Measurements from ENCODE around the gene POLR3C.
A peak's percentile ranks its signal among the peaks of the same experiment; 100 is the strongest.
"Not testable (repeated sequence)": the region's sequence is repeated elsewhere in the genome, so short reads cannot be mapped to it uniquely, and the experiment has no call there.

The POLR3C gene

DNA sequence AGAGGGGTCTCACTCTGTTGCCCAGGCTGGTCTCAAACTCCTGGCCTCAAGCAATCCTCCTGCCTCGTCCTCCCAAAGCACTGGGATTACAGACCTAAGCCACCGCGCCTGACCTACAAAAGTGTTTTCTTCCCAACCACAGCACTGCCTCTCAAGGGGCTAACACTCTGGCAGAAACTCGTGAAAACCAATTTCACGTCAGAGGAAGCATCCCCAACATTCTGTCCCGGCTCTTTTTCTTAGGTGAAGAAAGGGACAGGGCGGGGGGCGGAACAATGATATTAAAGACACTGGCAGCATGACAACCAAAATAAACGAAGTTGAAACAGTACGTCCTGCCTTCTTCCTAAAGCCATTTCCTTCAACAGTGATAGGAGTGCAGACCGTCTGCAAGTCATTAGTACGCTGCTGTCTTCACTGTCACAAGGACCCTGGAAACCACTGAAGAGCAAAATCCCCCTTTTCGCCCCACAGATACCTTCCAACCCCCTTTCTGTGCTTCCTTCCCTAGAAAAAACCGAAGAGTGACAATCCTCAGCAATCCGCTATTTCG lies 1.1 kb upstream of the POLR3C start:
- DNase-seq = not testable (repeated sequence)

DNA sequence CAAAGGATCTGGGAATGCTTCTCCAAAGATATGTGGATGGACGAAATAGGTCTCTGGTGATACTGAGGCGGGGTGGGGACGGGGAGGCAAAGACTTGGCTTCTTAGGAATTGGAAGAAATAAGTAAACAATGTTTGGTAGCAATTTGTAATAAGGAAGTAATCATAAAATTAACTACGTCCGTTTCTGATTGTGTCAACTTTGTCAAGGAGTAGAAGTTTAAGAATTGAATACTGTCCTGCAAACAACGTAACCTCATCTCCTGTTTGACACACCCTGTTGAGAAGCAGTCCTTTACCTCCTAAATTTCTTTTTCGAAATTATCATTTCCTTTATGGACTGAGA lies 471 bp downstream of the POLR3C start:
- no peak for DNase-seq

DNA sequence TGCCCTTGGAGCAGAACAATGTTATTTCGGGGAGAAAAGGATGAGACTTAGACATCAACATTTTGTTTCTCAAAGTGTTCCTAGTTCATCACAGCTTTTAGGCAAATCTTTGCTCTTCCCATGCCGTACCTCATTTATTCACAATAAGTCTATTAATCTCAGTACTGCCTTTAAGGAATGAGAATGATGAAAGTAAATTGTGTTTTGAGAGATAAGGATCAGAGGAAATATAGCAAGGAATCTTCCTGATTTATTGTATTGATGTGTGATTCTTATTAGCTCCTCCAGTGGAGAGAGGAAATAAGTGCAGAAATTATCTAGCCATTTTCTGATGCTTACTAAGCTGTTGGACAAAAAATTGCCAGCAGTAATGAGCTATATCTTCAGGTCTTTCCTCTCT lies 2.0 kb downstream of the POLR3C start:
- no peak for DNase-seq

DNA sequence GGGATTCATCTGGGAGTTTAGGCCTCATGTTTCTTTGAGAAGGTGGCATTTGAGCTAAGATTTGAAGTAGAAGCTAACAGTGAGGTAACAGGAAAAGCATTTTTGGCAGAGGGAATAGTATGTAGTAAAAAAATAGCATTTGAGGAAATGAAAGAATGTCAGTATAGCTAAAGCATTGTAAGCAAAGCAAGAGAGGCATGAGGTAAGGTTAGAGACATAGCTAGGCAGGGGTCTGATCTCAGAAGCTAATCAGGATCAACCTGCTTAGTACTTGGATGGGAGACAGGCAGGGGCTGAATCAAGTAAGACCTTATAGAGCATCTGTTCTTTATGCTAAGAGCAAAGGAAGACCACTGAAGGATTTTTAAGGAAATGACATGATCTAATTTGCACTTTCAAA lies 4.0 kb downstream of the POLR3C start:
- DNase-seq = no peak

DNA sequence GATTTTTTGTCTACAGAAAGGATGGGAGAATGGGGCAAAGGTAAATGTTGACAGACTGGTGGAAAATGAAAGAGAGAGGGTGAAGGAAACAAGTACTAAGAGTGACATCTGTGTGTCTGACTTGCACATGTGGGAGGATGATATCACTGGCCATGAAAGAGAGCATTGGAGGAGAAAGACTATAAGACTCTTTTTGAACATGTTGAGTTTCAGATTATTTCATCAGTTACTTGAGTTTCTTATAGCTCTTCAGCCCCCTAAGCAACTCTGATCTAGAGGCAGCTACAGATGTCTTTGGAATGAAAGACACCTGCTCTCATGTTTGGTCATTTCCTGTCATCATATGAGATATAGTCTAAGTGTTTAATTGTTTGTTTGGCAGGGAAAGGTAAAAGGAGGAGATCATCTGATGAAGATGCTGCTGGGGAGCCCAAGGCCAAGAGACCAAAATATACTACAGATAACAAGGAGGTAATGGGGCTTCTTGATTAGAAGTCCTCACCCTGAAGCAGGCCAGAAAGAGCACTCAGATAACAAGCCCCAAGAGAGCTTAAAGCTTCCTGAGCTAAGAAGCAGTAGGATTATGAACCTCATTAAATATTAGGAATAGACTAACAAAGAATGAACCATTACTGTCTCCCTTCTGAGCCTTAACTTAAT lies 4.5 kb downstream of the POLR3C start:
- DNase-seq = no peak

DNA sequence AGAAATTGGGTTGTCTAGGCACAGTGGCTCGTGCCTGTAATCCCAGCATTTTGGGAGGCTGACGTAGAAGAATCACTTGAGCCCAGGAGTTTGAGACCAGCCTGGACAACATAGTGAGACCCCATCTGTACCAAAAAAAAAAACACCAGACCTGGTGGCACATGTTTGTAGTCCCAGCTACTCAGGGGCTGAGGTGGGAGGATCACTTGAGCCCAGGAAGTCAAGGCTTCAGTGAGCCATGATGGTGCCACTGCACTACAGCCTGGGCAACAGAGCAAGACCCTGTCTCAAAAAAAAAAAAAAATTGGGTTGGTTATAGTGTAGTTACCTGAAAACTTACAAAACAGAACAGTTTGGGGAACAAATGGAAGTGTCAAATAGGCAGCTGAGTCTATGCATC lies 6.8 kb downstream of the POLR3C start:
- DNase-seq = not testable (repeated sequence)

DNA sequence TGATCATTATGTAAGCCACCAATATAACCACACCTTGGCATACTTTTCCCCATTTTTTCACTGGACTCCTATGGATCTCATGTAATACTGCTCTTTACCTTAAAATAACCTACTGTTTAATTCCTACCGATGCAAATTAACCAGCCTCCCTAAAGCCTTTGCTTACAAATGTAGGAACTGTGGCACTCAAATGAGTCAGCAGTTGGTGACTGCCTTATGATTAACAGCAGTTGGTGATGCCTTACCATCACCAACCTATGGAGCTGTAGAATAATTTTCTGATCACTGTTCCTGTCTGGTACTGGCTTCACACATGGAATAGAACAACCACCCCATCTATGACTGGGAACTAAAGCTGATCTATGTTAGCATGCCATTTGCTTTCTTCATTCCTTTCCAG lies 13.7 kb downstream of the POLR3C start:
- no peak for DNase-seq

DNA sequence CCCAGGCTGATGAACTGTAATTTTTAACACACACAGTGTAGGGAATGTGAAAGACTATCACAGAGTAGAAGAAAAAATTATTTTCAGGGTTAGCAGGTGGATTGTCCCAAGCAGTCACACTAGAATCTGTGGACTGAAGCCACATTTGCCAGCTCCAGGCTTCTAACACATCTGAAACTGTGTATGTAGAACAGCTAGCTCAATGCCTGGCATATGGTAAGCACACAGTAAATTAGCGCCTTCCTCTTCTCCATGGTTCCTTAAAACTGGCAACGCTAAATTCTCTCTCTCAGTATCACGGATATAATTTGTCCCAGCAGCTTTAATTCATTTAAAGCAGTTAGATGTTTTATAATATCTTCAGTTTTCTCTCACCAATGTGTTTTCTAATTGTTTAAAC lies 19.0 kb downstream of the POLR3C start:
- no peak for DNase-seq

DNA sequence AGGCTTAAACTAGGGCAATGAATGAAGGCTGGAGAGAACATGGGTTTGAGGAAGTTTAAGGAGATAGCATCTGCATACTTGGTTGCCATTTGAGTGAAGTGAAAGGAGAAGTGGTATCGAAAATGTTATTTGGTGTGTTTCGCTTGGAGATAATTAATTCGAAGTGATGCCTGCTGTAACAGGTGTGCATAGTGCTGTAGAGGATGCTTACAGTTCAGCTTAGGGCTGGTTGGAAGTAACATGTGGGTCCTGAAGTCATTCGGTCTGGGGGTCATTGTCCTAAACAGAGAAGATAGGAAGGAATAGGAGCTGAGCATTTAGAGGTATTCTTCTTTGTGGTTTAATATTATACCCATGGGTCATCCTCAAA lies 21.1 kb downstream of the POLR3C start:
- no peak for DNase-seq

DNA sequence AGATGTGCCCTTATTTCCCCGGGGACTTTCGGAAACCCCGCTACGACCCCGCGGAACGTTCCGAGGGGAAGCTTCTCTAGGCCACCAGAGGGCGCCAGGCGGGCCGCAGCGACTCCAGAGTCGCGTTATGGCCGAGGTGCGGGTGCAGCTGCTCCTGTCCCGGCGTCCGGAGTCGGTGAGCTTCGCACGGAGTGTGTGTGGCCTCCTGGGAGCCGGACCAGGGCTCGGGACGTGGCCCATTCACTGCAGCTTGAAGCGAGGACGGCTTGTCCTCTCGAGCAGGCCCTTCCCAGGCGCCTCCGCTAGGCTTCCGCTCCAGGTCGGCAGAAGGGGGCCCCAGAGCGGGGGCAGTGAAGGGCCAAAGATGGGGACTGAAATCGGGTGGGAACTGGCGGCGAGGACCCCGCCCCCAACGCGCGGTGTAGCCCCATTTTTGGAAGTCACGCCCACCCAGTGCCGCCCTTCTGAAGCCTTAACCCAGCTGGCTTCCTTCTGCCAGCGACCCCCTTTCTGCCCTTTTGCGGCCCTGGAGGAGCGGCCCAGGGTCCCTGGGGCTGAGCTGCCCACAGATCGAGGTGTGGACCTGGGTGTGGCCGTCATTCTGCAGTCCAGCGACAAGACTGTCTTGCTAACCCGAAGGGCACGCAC lies 21.6 kb downstream of the POLR3C start, which contains the start of gene NUDT17:
Gene NUDT17, plus strand, starts transcription at position 117 of the 648 bp plus-strand sequence. Its CDS starts 11 bp downstream, at position 128.
- DNase-seq = peak; percentile 71

DNA sequence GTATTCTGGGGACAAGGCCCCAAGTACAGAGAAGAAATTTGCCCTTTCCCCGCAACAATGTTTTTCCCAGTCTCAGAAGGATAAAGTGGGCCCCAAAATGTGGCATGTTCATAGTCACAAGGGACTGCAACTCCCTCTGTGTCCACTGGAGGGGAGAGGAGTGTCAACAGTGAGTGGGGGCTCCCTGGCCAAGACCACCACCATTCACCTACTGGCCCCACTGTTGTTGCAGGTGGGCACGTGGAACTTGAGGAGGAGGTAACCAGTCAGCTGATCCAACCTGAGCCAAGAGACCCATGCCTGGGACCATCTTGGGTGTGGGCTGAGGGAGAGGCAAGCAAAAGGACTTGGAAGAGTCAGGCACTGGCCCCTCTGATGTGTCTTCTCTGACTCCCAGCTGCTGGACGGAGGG lies 22.2 kb downstream of the POLR3C start:
- DNase-seq = peak; percentile 16

DNA sequence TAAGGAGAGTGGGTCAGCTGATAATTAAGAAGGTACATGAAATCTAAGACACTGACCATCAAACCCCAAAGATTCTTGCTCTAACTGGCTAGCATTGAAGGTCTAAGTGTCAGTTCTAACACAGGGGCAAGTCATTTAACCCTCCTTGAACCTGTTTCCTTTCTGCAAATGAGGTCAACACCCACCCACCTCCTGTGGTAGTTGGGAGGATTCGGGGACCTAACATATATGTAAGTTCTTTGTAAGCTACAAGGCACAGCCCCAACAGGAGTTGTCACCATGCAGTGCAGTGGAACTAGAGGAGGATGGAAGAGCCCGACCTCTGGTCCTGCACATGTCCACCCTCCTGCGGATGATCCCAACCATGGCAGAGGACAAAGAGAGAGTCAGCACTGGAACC lies 23.8 kb downstream of the POLR3C start:
- DNase-seq = no peak

DNA sequence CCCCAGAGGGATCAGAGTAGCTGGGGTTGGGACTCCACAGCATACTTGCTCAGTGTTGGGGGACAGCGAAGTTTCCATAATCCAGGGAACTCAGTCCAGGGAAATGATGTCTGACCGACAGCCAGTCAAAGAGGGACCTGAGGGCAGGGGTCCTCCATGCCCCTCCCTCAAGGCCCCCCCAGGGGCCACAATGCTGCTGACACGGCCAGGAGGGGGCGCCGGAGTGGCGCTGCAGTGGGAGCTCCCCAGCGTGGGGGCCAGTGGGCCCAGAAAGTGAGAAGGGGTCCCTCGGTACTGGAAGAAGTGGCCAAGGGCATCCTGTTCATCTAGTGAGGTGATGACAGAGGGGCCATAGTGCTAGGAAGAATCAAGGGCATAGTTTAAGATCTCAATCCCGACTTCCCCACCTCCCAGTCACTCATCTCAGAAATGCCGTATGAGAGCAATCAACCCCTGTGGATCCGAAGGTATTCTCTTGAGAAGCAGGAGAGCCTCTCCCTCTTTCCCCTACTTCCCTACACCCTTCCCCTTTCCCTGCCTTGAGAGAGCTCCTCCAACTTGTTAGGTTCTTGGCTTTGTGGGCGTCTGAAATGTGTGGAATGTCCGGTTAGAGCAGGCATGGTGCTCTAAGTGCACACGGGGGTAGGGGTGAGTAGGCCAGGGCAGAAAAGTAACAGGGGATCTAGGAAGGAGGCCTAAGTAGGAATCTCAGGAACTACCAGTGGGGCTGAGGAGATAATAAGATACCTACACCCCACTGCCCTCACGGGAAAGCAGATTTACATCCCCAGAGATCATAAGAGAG lies 25.6 kb downstream of the POLR3C start:
- no peak for DNase-seq

DNA sequence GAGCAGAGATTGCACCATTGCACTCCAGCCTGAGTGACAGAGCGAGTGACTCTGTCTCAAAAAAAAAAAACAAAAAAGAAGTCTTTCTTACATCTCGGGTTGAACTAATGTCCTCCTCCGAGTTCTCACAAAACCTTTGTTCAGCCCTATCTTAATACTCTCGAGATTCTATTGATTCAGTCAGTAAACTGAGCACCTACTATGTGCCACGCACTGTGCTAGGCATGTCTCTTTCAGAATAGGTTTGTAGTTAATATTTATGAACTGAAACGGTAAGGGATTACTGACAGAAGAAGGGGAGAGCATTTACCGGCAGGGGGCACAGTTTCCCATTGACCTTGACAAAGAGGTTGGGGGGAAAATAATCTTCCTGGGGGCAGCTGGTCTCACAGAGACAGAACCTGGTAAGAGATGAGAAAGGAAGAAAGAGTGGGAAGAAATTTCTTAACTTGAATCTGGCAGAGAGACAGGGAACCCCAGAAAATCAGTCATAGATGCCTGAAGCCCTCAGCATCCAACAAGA lies 31.5 kb downstream of the POLR3C start:
- no peak for DNase-seq

DNA sequence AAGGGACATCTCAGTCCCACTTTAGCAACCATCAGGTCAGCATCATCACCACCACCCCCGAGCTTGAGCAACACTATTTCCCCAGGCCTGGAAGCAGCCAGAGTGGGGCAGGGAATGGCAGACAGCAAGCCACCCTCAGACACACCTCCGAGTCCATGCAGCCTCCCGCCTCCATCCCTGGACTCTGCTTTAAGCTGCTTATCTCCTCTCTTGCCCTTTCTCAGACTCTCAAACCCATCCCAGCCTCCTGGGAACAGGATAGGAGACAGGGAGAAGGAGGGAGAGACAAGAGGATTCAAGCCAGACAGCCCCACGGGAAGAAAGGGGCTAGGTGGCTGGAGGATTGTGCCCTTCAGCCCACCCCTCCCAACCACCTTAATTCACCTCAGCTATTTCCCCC lies 33.2 kb downstream of the POLR3C start:
- DNase-seq = no peak

DNA sequence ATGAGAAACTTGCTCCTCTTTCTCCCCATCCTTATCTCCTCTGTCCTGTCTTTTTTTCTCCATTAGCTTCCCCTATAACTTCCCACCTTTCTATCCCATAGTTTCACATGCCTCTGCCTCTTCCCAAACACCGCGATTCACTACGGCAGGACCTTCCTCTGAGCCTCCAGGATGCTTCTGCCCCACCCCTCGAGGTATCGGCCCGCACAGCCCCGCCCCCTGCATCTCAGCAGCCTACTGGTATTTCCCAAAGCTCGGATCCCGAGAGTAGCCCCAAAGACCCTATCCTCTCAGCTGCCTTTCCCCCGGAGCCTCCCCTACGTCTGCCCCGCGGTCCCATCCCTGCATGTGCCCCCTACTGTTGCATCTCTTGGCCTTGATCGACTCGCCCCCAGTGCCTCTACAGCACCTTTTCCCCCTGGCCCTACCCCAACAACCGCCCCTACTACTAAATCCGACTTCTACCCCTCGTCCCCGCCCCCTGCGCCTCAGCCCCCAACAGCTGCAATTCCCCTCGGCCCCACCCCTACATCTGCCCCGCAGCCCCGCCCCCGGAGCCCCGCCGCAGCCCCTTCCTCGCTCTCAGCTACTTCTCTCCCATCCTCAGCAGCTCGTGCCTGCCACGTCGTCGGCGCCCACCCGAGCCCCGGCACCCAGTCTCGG lies 34.4 kb downstream of the POLR3C start:
- peak; percentile 64 for DNase-seq

DNA sequence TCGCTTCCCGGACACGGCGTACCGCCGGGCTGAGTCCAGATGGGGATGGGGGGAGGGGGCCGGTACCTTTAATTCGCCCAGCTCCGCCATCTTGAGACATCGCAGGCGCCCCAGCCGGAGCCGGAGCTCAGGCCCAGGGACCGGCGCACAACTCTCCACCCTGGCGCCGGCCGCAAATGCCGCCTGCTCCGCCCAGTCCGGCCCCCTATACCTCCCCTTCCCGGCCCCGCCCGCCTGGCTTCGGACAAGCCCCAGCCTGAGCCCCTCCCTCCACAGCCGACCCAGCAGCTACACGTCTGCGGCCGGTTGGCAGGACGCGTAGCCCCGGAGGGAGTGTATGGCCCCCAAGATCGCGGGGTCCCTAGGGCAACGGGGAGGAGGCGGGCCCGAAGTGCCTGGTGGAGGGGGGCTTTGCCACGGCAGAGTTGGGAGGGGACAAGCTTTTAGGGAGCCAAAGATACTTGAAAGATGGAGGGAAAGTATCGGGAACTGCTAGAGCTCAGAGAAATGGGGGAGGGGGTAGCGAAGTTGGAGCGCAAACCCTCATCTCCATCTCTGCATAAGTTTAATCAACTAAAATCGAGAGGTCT lies 35.0 kb downstream of the POLR3C start, which contains the start of gene PIAS3:
Gene PIAS3, minus strand, starts transcription at position 181 of the 590 bp plus-strand sequence. Its CDS starts 91 bp downstream, at position 90.
- DNase-seq = peak; percentile 85

DNA sequence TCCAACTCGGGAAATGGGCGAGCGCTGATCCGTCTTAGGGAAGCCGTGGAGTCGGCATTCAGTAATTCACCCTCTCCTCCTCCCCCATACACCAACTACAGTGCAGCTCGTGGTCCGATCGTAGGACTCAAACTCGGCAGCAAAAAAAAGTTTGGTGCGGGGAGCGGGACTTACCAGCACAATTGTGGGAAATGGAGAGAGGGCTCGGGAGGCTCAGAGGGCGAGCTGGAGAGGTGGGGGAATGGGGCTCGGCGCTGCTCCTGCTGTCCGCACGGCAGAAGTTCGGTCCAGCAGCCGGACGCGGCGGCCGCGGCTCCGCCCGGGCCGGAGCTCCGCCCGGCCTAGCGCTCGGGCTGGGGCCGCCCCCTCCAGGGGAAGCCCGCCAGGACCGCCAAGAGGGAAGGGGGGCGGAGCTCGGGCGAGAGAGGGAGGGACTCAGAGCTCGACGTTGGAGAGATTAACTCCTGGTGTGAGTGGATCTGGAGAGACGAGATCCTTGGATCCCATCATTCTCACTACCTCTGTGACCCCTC lies 35.6 kb downstream of the POLR3C start:
- peak; percentile 73 for DNase-seq

DNA sequence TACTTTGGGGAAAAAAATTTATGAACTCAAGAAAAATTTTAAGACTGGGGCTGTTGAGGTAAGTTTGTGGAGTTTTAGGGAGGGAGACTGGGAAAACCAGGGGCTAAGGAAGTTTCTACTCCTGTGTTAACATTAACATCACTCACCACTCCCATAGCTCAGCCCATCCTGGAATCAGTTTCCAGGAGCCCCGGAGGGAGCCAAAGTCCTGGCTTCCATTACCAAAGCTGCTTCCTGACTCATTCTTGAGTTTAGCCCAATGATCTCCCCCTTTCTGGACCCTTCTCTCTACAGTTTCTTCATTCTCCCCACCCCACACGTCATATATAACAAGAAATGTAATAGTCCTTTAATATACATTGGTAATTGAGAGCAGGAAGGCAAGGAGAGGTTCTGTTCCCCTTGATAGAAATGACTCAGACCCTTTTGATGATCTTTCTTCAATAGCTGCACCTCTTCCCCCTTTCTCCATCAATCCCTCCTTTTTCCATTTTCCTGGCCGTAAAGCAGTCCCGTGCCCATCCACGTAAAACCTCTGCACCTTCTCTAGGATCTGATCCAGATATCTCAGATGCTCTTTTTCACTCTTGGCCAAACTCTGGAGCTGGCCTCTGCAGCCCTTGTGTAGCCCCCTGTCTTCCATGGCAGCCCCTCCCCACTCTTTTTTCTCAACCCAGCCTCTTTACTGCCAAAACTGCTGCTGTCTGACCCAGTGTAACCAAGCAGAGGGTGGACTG lies 39.5 kb downstream of the POLR3C start:
- no peak for DNase-seq

DNA sequence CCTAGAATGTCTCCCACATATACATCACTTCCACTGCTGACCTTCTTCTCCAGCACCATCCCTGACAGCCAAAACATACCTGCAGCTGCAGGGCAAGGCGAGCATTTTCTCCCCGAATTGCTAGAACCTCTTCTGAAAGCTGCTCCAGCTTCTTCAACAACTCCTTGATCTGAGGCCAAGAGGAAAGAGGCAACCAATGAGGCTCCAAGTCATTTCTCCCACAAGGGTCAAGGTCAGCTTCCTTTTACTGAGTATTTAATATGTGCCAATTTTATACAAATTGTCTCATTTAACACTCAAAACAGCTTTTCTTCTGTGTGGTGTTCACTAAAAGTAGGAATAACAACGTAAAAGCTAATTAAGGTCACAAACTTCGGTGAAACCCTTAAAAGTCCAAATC lies 44.2 kb downstream of the POLR3C start:
- no peak for DNase-seq

All from CD4-positive, alpha-beta T cell treated with Interferon gamma for 1 hour (primary cell).